NCI-H2196 treated with DMSO at 0.1 percent for 48 hours (cell line): ENCODE data around the gene SPIC.

Experiments used
- DNase-seq: peaks from one replicate; lab custom pipeline; 2025; ENCODE audit not compliant: unreplicated experiment; lab: John Stamatoyannopoulos, UW

The SPIC gene

DNA sequence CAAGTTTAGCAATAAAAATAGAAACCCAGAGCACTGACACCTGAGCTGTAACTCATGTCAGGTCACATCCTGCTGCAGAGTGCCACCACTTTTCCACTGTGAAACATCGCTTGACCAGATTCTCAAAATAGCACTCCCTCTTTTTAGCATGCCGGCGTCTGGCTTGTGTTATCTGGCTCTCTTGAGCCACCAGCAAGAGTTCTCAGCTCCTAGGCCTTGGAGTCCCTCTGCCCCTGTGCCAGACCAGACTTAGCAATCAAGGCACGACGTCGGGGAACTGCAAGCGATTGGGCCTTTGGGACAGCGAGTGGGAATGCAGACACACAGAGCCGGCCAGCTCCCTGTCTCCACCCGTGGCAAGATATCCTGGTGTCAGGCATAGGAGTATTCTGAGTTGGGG lies 52.5 kb downstream of the SPIC start:
- no peak for DNase-seq

DNA sequence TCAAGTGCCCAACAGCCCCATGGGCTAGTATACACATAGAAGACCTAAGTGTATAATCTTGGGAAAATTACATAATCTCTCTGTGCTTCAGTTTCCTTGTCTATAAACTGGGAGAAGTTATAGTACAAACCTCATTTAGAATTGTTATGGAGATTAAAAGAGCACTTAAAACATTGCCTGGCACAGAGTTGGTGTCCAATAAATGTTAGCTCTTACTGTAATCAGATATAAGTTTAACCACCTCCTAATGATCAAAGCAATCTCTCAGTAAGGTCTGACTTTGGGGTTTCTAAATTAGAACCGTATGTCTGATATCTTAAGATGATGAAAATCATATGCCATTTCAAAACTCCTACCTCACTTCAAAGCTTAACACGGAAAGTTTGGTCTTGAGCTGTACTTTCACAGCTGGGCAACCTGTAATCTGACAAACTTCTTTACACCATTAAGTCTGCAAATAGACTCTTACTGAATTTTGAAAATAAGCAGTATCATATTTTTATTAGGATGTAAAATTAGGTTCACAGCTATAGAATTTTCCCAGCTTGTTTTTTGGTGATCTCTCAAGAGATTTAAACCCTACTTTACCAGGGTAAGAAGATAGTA lies 61.0 kb downstream of the SPIC start:
- DNase-seq, result no peak
